ELR (cell line): ENCODE results near the gene TMEM181.

Source experiments
- DNase-seq: peaks from one replicate; pipeline ENCODE4 v3.0.0-alpha.2; 2015; ENCODE audit warnings: low read depth

The TMEM181 gene

GRCh38 chr6:158564243-158565121 lies 4.6 kb downstream of the TMEM181 start:
- DNase-seq, result no peak

- DNase-seq, result no peak
Observed at GRCh38 chr6:158565122-158565429, 5.2 kb downstream of the TMEM181 start.

GRCh38 chr6:158565482-158566040 lies 5.7 kb downstream of the TMEM181 start:
- no peak for DNase-seq

- no peak for DNase-seq
Observed at GRCh38 chr6:158566207-158566818, 6.4 kb downstream of the TMEM181 start.

GRCh38 chr6:158567152-158567551 lies 7.3 kb downstream of the TMEM181 start:
- no peak for DNase-seq

- no peak for DNase-seq
Observed at GRCh38 chr6:158567871-158568401, 8.0 kb downstream of the TMEM181 start.

- DNase-seq, result no peak
Observed at GRCh38 chr6:158568549-158568948, 8.7 kb downstream of the TMEM181 start.

GRCh38 chr6:158569036-158569435 lies 9.1 kb downstream of the TMEM181 start:
- DNase-seq, result no peak

- DNase-seq, result no peak
Observed at GRCh38 chr6:158570681-158570962, 10.7 kb downstream of the TMEM181 start.

GRCh38 chr6:158571826-158572652 lies 12.1 kb downstream of the TMEM181 start:
- no peak for DNase-seq

- no peak for DNase-seq
Observed at GRCh38 chr6:158572653-158573541, 13.0 kb downstream of the TMEM181 start.

GRCh38 chr6:158573542-158573931 lies 13.6 kb downstream of the TMEM181 start:
- DNase-seq, result no peak

- no peak for DNase-seq
Observed at GRCh38 chr6:158574800-158575199, 14.9 kb downstream of the TMEM181 start.

GRCh38 chr6:158575550-158575949 lies 15.7 kb downstream of the TMEM181 start:
- DNase-seq, result no peak

GRCh38 chr6:158584236-158584651 lies 24.4 kb downstream of the TMEM181 start:
- DNase-seq, result no peak

GRCh38 chr6:158586652-158587051 lies 26.8 kb downstream of the TMEM181 start:
- no peak for DNase-seq

GRCh38 chr6:158589366-158589765 lies 29.5 kb downstream of the TMEM181 start:
- DNase-seq, result no peak

GRCh38 chr6:158591134-158591809 lies 31.4 kb downstream of the TMEM181 start:
- DNase-seq, result no peak

- no peak for DNase-seq
Observed at GRCh38 chr6:158591810-158592209, 31.9 kb downstream of the TMEM181 start.

- no peak for DNase-seq
Observed at GRCh38 chr6:158593670-158594069, 33.8 kb downstream of the TMEM181 start.

- peak; percentile 46 for DNase-seq
Observed at GRCh38 chr6:158595223-158595622, 35.3 kb downstream of the TMEM181 start.
